Cardiac fibroblast (primary cell): Measurements from ENCODE around the gene MORN4.

ENCODE experiments used
- DNase-seq, 2 donors: peaks; one replicate each; pipeline versions ENCODE4 v3.0.0 to v3.0.0-alpha.2; 2010; ENCODE audit warnings: low read depth in 2 of 2
- H3K4me3 ChIP-seq, 2 donors: replicated peaks in 1 of 2; 1 replicate in 1 of 2; 2 replicates in 1 of 2; pipeline ENCODE4 v1.5.1; 2011; ENCODE audit warnings: low read depth in 2 of 2, low read length in 2 of 2, mild to moderate bottlenecking in 2 of 2, moderate library complexity in 1 of 2
- CTCF ChIP-seq: IDR thresholded peaks from one replicate; pipeline ENCODE4 v1.5.1; 2011; ENCODE audit warnings: low read depth, mild to moderate bottlenecking, low read length, inconsistent platforms

The MORN4 gene

GRCh38 chr10:97632949-97633884, at the start of gene MORN4:
Gene MORN4 (minus strand): TSS chr10:97633500. CDS start chr10:97619653, 13,847 bp downstream.
- peak within 1 kb of the TSS; percentile 88 to 90 for H3K4me3 ChIP-seq
- DNase-seq, result peak; percentile 91 to 93
- no peak for TF ChIP-seq CTCF

GRCh38 chr10:97682042-97682441, 48.7 kb upstream of the MORN4 start:
- DNase-seq, result no peak
- no peak overlapping the region for H3K4me3 ChIP-seq
- TF ChIP-seq CTCF, result no peak

GRCh38 chr10:97679594-97679993, 46.3 kb upstream of the MORN4 start:
- H3K4me3 ChIP-seq, result no peak overlapping the region
- TF ChIP-seq CTCF, result no peak
- no peak for DNase-seq

GRCh38 chr10:97676770-97677581, 43.7 kb upstream of the MORN4 start:
- peak; percentile 69 to 77 for DNase-seq
- H3K4me3 ChIP-seq, result no peak overlapping the region
- peak; percentile 91 for TF ChIP-seq CTCF

GRCh38 chr10:97675222-97675621, 41.9 kb upstream of the MORN4 start:
- no peak overlapping the region for H3K4me3 ChIP-seq
- DNase-seq, result no peak
- TF ChIP-seq CTCF, result no peak

GRCh38 chr10:97673736-97674525, 40.6 kb upstream of the MORN4 start:
- H3K4me3 ChIP-seq, result no peak overlapping the region
- peak; percentile 71 to 72 for DNase-seq
- TF ChIP-seq CTCF, result no peak
